KOPT-K1 (cell line): ENCODE results near the gene ONECUT1.

Experiments
- H3K27ac ChIP-seq: fragments of 200-600 bp; sonication (generic); 2 replicates; pipeline ENCODE4 v1.5.1; 2016; ENCODE audit warnings: antibody characterized with exemption, mild to moderate bottlenecking, low read depth, low read length; ENCODE audit not compliant: poor library complexity, severe bottlenecking
- H3K36me3 ChIP-seq: fragments of 200-600 bp; sonication (generic); 2 replicates; pipeline ENCODE4 v1.5.1; 2017; ENCODE audit warnings: antibody characterized with exemption, mild to moderate bottlenecking, low read length, moderate library complexity; ENCODE audit not compliant: insufficient read depth
- H3K9me3 ChIP-seq: fragments of 200-600 bp; sonication (generic); 2 replicates; pipeline ENCODE4 v1.5.1; 2017; ENCODE audit warnings: antibody characterized with exemption, low read length, mild to moderate bottlenecking; ENCODE audit not compliant: insufficient read depth, poor library complexity, severe bottlenecking

ONECUT1 gene

DNA sequence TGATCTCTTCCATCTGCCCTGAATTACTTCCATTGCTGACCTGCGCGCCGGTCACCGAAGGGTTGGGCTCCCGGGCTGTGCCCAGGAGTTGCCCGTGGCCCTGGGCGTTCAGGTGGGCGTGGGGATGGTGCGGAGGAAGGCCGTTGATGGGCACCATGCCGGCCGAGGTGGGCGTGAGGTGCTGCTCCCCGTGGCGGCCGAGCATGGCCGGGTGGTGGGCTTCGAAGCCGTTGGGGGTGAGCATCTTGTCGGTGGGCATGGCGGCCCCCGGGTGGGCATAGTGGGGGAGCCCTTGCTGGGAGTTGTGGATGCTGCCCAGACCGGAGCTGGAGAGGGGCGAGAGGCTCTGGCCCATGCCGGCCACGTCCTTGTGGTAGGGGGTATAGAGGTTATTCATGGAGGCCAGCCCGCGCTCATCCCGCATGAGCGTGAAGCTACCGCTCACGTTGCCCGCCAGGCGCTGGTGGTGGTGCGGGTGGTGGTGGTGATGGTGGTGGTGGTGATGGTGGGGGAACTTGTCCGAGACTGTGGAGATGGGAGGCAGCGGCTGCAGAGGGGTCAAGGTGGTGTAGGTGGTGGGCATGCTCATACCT is 1.0 kb downstream of the ONECUT1 start:
- peaks cover 16% of the 10 kb centered on the region for H3K9me3 ChIP-seq
- no peak overlapping the region for H3K27ac ChIP-seq

GRCh38 chr15:52788099-52788986 is 1.8 kb downstream of the ONECUT1 start:
- Histone ChIP-seq H3K27ac (no peak overlapping the region), H3K9me3 (peaks cover 16% of the 10 kb centered on the region), H3K36me3 (no peaks in the 10 kb centered on the region)

More for the DNA sequence above, 1.0 kb downstream of the ONECUT1 start:
- no peaks in the 10 kb centered on the region for H3K36me3 ChIP-seq

DNA sequence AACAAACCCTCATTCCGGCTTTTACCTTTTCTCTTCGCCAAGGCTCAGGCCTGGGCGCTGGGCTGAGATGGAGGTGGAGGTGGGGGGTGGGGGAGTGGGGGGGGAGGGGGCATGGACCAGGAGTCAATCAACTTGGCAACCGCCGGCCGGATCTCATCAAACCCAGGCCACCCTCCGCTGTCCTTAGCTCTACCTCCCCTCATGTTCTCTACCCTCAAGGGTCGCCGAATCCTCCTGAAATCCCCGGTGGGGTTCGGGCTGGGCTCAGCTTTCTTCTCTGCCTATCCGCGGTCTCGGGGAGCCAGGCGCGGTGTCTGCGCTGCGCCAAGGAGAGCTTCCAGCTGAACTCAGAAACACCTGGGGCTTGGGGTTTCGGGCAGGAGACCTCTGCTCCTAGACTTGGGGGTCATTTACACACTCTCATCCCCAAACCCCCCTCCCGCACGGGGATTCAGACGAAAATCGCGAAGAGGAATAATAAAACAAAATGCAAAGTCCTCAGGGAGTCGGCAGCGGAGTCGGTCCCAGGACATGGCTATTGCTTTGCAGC is 2.5 kb downstream of the ONECUT1 start:
- no peaks in the 10 kb centered on the region for H3K36me3 ChIP-seq
- peaks cover 16% of the 10 kb centered on the region for H3K9me3 ChIP-seq
- H3K27ac ChIP-seq = no peak overlapping the region

- no peak overlapping the region for H3K27ac ChIP-seq
- peaks cover 16% of the 10 kb centered on the region for H3K9me3 ChIP-seq
- H3K36me3 ChIP-seq = no peaks in the 10 kb centered on the region
Measured at GRCh38 chr15:52787123-52787503, 3.0 kb downstream of the ONECUT1 start.

- H3K27ac ChIP-seq = no peak overlapping the region
- H3K9me3 ChIP-seq = peaks cover 16% of the 10 kb centered on the region
- H3K36me3 ChIP-seq = no peaks in the 10 kb centered on the region
Measured at GRCh38 chr15:52786436-52787122, 3.6 kb downstream of the ONECUT1 start.

DNA sequence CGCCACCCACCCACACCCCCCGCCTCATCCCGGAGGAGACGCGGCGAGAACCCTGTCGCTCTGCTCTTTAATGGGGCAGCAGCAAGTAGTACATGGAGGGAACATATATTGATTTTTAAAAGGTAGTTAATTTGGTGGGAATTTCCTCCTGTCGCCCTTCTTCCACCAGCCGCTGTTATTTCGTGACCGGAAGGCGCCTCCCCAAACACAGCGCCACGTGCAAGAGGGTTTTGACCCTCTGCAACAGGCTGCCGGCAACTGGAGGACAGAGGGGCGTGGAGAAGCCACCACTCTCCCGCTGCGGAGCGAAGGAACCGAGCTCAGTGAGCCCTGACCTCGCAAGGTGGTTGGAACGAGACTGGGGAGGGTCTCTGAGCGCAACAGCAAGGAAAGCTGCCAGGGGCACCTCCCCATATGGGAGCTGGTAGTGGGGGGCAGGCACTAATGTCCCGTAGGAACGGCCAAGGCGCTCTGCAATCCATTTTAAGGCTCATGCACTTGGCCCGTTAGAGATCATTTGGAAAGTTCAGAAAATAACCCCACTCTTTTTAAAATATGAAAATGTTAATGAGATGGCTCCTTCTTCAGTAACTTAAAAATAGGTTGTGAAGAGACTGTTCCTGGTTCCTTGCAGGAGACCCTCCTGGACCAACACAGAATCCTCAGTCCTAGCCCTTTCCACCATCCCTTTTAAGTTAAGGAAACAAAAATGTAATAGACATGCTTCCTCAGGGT is 4.3 kb downstream of the ONECUT1 start:
- H3K36me3 ChIP-seq = no peaks in the 10 kb centered on the region
- H3K27ac ChIP-seq = no peak overlapping the region
- peaks cover 16% of the 10 kb centered on the region for H3K9me3 ChIP-seq

- Histone ChIP-seq H3K9me3 (peaks cover 16% of the 10 kb centered on the region), H3K27ac (no peak overlapping the region), H3K36me3 (no peaks in the 10 kb centered on the region)
Measured at GRCh38 chr15:52784799-52785671, 5.1 kb downstream of the ONECUT1 start.

DNA sequence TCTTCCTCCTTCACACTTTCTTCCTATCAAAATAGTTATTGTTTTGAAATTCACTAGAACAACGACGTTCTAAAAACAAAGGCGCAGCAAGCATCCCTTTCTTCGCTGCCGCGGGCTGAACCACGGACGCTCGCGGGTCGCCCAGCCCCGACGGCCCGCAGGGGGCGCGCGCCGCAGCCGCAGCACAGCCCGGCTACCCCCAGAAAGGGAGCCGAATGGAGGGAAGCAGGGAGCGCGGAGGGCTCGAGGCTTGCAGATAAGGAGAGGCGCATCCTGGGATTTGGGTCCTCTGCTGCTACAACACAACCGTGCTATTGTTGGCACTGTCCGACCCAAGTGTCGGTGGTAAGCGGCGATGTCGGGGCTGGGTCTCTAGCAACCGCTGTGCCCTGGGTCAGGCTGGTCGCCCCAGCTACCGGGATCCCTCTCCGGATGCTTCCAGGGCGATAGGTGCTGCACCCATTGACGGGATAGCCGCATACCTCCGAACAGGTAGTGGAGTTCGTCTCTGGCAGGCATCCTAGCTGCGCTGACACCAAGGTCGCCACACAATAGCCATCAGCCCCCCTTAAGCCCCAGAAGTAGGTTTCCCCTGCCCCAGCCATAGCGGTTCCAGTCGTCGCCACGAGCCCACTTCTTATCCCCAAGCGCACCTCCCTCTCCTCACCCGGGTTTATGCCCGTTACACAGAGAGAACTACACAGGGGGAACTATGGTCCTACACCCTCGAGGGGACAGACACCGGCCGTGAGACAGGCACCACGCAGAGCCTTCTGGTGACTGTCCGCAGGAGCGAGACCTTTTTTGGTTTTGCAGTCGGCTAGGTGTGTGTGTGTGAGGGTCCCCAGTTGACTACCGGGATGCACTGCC is 6.0 kb downstream of the ONECUT1 start:
- peaks cover 15% of the 10 kb centered on the region for H3K9me3 ChIP-seq
- H3K36me3 ChIP-seq = no peaks in the 10 kb centered on the region
- no peak overlapping the region for H3K27ac ChIP-seq

DNA sequence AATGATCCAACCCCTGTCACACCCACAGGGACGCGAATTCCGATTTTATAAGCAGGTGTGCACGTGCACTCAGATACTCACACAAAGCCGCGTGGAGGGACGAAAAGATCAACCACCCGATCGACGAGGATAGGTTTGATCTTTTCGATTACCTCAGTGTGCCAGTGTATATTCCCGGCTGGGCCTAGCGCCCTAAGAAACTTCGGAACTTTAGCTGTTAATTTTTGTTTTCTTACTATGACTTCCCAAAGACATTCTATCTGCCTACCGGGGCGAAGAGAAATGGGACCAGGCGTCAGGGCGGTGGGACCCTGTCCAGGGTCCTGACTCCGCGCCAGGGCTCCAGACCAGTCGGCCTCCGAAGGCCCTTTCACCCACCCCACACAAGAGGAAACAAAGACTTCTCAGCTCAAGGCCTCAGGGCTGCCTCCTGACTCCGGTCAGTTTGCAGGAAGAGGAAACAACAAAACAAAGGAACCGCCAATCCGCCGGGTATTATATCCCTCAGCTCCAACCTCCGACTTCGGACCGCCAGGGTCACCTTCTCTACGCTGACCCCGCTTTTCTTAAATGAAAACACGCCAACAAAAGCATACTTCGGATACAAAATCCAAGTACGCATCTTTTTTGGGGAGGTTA is 6.8 kb downstream of the ONECUT1 start:
- Histone ChIP-seq H3K9me3 (peaks cover 7% of the 10 kb centered on the region), H3K27ac (no peak overlapping the region), H3K36me3 (no peaks in the 10 kb centered on the region)

DNA sequence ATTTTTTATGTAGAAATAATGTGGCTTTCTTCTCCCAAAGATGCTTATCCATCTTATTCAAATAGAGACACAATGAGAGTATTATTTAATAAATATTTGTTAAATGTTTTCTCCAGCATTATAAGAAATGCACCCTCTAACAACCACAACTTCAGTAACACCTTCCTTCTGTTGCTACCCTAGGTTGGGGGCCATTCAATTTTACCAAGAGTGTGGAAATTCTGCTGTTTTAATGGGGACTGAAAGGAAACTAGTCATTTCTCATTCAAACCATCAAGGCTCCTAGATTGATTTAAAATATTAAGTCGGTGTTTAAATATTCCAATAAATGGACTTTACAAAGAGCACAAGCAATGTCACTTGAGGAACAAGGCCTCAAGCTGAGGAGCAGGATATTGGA is 7.6 kb downstream of the ONECUT1 start:
- Histone ChIP-seq H3K27ac (no peak overlapping the region), H3K36me3 (no peaks in the 10 kb centered on the region), H3K9me3 (no peaks in the 10 kb centered on the region)

DNA sequence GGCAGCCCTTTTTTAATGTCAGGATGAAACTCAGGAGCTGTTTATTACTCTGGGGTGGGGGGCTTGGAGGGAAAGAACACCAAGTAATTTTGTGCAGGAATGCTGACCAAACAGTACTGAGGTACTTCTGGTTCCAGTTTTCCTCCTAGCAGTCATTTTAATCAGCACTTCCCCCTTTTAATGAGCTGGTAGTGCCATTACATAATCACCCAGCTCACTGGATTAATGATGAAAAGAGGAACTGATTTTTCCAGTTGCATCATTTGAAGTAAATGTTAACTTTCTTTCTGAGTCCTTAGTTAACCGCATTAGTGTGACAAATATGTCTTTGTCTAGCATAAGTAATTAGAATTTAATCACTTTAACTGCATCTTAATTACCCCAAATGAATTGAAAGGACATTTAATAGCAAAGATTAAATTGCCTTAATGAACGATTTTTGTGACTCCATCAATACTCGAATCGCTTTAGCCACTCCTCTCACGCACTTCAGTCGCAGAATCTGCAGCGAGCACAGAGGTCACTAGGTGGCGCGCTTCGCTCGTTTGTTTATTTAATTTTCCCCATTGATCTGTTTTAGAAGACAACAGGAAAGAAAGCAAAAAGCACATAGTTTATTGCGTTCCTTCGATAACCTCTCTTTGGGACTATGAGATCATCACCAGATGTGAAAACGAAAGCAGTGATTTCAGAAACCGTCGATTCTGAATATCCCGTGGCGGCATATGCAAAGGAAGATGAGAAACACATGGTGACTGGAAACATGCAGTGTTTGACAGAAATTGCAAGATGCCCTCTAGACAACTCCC is 9.8 kb downstream of the ONECUT1 start:
- no peak overlapping the region for H3K27ac ChIP-seq
- no peaks in the 10 kb centered on the region for H3K36me3 ChIP-seq
- no peaks in the 10 kb centered on the region for H3K9me3 ChIP-seq

GRCh38 chr15:52778457-52778856 is 11.7 kb downstream of the ONECUT1 start:
- H3K9me3 ChIP-seq = no peaks in the 10 kb centered on the region
- no peaks in the 10 kb centered on the region for H3K36me3 ChIP-seq
- no peak overlapping the region for H3K27ac ChIP-seq
